HepG2 (cell line): ENCODE results near the gene ABCC3. TPM values are rescaled to one million over a fixed set of nuclear protein-coding genes. Genes with fewer than 3 reads are reported as not detected.

Source experiments
- AGO2 ChIP-seq: fragments of 200-400 bp; formaldehyde crosslinking; optimal IDR thresholded peaks from 2 replicates; pipeline ENCODE3; 2017; ENCODE audit warnings: mild to moderate bottlenecking, low read depth, low read length, moderate library complexity
- BRD4 ChIP-seq: sonication (generic); formaldehyde crosslinking; IDR thresholded peaks from 2 replicates; pipeline ENCODE4 v1.4.0; 2020; ENCODE audit warnings: missing genetic modification reagents
- ETV5 ChIP-seq: IDR thresholded peaks from 2 replicates; pipeline ENCODE4 v1.6.1; 2018; ENCODE audit warnings: missing biosample characterization, missing genetic modification reagents, inconsistent platforms, borderline replicate concordance
- FOXJ3 ChIP-seq: sonication (generic); formaldehyde crosslinking; IDR thresholded peaks from 2 replicates; pipeline ENCODE4 v1.4.0; 2020; ENCODE audit warnings: missing genetic modification reagents, mild to moderate bottlenecking, borderline replicate concordance
- KAT2B ChIP-seq: fragments of 150-350 bp; IDR thresholded peaks from 2 replicates; pipeline ENCODE4 v1.6.1; 2014; ENCODE audit warnings: low read depth, low read length, borderline replicate concordance
- MED13 ChIP-seq: sonication (generic); formaldehyde crosslinking; IDR thresholded peaks from 2 replicates; pipeline ENCODE4 v1.5.0; 2020; ENCODE audit warnings: missing genetic modification reagents
- NFIB ChIP-seq: sonication (generic); formaldehyde crosslinking; IDR thresholded peaks from 2 replicates; pipeline ENCODE4 v1.9.0; 2021; ENCODE audit warnings: missing genetic modification reagents, mild to moderate bottlenecking, borderline replicate concordance
- RFXAP ChIP-seq: sonication (generic); formaldehyde crosslinking; IDR thresholded peaks from 2 replicates; pipeline ENCODE4 v1.4.0; 2020; ENCODE audit warnings: missing genetic modification reagents, borderline replicate concordance
- SOX5 ChIP-seq: IDR thresholded peaks from 2 replicates; pipeline ENCODE4 v1.6.1; 2016; ENCODE audit warnings: borderline replicate concordance
- STAT5B ChIP-seq: sonication (generic); formaldehyde crosslinking; IDR thresholded peaks from 2 replicates; pipeline ENCODE4 v1.4.0; 2020; ENCODE audit warnings: missing genetic modification reagents
- SYNCRIP ChIP-seq: fragments of 200-400 bp; formaldehyde crosslinking; IDR thresholded peaks from 2 replicates; pipeline ENCODE4 v1.6.1; 2018; ENCODE audit warnings: mild to moderate bottlenecking, low read depth, low read length; ENCODE audit not compliant: insufficient read depth
- TARDBP ChIP-seq: sonication (generic); formaldehyde crosslinking; IDR thresholded peaks from 2 replicates; pipeline ENCODE4 v1.8.0; 2022; ENCODE audit warnings: mild to moderate bottlenecking, missing genetic modification reagents
- ZMYM2 ChIP-seq: sonication (generic); formaldehyde crosslinking; IDR thresholded peaks from 2 replicates; pipeline ENCODE4 v1.8.0; 2022; ENCODE audit warnings: mild to moderate bottlenecking, missing genetic modification reagents
- ZNF253 ChIP-seq: sonication (generic); formaldehyde crosslinking; IDR thresholded peaks from 2 replicates; pipeline ENCODE4 v1.8.0; 2022; ENCODE audit warnings: mild to moderate bottlenecking, missing genetic modification reagents, borderline replicate concordance
- ZNF431 ChIP-seq: sonication (generic); formaldehyde crosslinking; IDR thresholded peaks from 2 replicates; pipeline ENCODE4 v1.9.0; 2022; ENCODE audit warnings: missing genetic modification reagents, low read depth, mild to moderate bottlenecking, borderline replicate concordance
- ZNF562 ChIP-seq: sonication (generic); formaldehyde crosslinking; IDR thresholded peaks from 2 replicates; pipeline ENCODE4 v1.8.0; 2022; ENCODE audit warnings: missing genetic modification reagents, borderline replicate concordance
- ZNF678 ChIP-seq: sonication (generic); formaldehyde crosslinking; IDR thresholded peaks from 2 replicates; pipeline ENCODE4 v1.4.0; 2020; ENCODE audit warnings: mild to moderate bottlenecking, missing genetic modification reagents
- ZNF878 ChIP-seq: sonication (generic); formaldehyde crosslinking; IDR thresholded peaks from 2 replicates; pipeline ENCODE4 v1.8.1; 2023; ENCODE audit warnings: mild to moderate bottlenecking, missing genetic modification reagents, moderate library complexity
- polyA plus RNA-seq, 8 experiments: library from polyadenylated mRNA; depleted of rRNA in 3 of 8; stranded (reverse) in 7 of 8; unstranded in 1 of 8; fragments of >200 nt; fragmentation: Illumina TruSeq in 4 of 8; extraction: Trizol in 4 of 8; gene quantifications; 2 replicates each; pipeline versions ENCODE4 v1.2.1 to v1.2.3, GENCODE V29; 2011 to 2016; ENCODE audit warnings: low read depth in 4 of 8, missing spikeins in 1 of 8, mixed read lengths in 1 of 8; ENCODE audit not compliant: insufficient read depth in 1 of 8
- total RNA-seq, 5 experiments: library from RNA; depleted of rRNA; stranded (reverse); fragments of >200 nt; fragmentation: Illumina TruSeq; extraction: Trizol; gene quantifications; 2 replicates each; pipeline ENCODE4 v1.2.3, GENCODE V29; 2016; ENCODE audit warnings: low read depth in 1 of 5
- TF ChIP-seq, protein P1 (sequence below): sonication (generic); formaldehyde crosslinking; IDR thresholded peaks from 2 replicates; pipeline ENCODE4 v1.9.0; 2022; ENCODE audit warnings: missing genetic modification reagents, mild to moderate bottlenecking, borderline replicate concordance
- TF ChIP-seq, protein P2 (sequence below): sonication (generic); formaldehyde crosslinking; IDR thresholded peaks from 2 replicates; pipeline ENCODE4 v1.4.0; 2020; ENCODE audit warnings: missing genetic modification reagents
- TF ChIP-seq, protein P3 (sequence below): sonication (generic); formaldehyde crosslinking; IDR thresholded peaks from 2 replicates; pipeline ENCODE4 v1.5.1; 2020; ENCODE audit warnings: mild to moderate bottlenecking, missing genetic modification reagents, borderline replicate concordance

The ABCC3 gene
- total and polyA plus RNA-seq, 2 of the 13 experiments (the other 11 are each of a cell fraction or from before 2014, with no cell fraction given) = 25.2 to 50.7 TPM

DNA sequence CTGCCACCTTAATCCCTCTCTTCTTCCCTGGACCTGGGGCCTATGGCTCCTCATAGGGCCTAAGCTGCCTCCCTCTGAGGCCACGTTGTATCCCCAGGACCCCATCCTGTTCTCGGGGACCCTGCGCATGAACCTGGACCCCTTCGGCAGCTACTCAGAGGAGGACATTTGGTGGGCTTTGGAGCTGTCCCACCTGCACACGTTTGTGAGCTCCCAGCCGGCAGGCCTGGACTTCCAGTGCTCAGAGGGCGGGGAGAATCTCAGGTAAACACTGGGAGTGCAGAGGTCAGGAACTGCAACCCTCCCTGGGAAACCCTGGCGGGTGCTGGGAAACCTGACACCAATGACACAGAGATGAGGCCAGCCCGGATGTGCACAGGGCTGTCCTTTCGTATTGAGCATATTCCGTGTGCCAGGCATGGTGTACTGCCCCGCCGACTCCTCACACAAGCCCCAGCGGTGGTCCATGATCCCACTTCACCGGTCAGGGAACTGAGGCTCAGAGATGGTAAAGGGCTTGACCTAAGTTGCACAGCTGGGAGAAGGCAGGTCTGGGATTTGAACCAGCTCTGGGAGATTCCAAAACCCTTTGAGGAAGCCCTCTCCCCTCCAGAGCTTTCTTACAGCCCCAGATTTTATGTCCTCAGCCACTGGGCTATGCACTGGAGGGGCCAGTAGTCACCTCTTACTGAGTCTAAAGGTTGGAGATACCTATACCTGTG is 50.1 kb downstream of the ABCC3 start (continued):
- no peak for TF ChIP-seq ZNF253 (CRISPR knock-in tag)
- TF ChIP-seq NFIB (CRISPR knock-in tag) = no peak
- no peak for TF ChIP-seq KAT2B
- peak; percentile 54 for TF ChIP-seq AGO2
- TF ChIP-seq, protein P1, sequence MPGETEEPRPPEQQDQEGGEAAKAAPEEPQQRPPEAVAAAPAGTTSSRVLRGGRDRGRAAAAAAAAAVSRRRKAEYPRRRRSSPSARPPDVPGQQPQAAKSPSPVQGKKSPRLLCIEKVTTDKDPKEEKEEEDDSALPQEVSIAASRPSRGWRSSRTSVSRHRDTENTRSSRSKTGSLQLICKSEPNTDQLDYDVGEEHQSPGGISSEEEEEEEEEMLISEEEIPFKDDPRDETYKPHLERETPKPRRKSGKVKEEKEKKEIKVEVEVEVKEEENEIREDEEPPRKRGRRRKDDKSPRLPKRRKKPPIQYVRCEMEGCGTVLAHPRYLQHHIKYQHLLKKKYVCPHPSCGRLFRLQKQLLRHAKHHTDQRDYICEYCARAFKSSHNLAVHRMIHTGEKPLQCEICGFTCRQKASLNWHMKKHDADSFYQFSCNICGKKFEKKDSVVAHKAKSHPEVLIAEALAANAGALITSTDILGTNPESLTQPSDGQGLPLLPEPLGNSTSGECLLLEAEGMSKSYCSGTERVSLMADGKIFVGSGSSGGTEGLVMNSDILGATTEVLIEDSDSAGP = peak; percentile 96
- peak; percentile 96 for TF ChIP-seq ZMYM2
- peak; percentile 86 for TF ChIP-seq RFXAP (CRISPR knock-in tag)
- no peak for TF ChIP-seq STAT5B (CRISPR knock-in tag)
- peak; percentile 91 for TF ChIP-seq SOX5 (CRISPR knock-in tag)
- TF ChIP-seq, protein P2, sequence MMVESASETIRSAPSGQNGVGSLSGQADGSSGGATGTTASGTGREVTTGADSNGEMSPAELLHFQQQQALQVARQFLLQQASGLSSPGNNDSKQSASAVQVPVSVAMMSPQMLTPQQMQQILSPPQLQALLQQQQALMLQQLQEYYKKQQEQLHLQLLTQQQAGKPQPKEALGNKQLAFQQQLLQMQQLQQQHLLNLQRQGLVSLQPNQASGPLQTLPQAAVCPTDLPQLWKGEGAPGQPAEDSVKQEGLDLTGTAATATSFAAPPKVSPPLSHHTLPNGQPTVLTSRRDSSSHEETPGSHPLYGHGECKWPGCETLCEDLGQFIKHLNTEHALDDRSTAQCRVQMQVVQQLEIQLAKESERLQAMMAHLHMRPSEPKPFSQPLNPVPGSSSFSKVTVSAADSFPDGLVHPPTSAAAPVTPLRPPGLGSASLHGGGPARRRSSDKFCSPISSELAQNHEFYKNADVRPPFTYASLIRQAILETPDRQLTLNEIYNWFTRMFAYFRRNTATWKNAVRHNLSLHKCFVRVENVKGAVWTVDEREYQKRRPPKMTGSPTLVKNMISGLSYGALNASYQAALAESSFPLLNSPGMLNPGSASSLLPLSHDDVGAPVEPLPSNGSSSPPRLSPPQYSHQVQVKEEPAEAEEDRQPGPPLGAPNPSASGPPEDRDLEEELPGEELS = peak; percentile 95
- peak; percentile 97 for TF ChIP-seq ZNF678 (CRISPR knock-in tag)
- no peak for TF ChIP-seq SYNCRIP
- peak; percentile 80; the same call in 1 of the 2 replicates for TF ChIP-seq BRD4
- TF ChIP-seq, protein P3, sequence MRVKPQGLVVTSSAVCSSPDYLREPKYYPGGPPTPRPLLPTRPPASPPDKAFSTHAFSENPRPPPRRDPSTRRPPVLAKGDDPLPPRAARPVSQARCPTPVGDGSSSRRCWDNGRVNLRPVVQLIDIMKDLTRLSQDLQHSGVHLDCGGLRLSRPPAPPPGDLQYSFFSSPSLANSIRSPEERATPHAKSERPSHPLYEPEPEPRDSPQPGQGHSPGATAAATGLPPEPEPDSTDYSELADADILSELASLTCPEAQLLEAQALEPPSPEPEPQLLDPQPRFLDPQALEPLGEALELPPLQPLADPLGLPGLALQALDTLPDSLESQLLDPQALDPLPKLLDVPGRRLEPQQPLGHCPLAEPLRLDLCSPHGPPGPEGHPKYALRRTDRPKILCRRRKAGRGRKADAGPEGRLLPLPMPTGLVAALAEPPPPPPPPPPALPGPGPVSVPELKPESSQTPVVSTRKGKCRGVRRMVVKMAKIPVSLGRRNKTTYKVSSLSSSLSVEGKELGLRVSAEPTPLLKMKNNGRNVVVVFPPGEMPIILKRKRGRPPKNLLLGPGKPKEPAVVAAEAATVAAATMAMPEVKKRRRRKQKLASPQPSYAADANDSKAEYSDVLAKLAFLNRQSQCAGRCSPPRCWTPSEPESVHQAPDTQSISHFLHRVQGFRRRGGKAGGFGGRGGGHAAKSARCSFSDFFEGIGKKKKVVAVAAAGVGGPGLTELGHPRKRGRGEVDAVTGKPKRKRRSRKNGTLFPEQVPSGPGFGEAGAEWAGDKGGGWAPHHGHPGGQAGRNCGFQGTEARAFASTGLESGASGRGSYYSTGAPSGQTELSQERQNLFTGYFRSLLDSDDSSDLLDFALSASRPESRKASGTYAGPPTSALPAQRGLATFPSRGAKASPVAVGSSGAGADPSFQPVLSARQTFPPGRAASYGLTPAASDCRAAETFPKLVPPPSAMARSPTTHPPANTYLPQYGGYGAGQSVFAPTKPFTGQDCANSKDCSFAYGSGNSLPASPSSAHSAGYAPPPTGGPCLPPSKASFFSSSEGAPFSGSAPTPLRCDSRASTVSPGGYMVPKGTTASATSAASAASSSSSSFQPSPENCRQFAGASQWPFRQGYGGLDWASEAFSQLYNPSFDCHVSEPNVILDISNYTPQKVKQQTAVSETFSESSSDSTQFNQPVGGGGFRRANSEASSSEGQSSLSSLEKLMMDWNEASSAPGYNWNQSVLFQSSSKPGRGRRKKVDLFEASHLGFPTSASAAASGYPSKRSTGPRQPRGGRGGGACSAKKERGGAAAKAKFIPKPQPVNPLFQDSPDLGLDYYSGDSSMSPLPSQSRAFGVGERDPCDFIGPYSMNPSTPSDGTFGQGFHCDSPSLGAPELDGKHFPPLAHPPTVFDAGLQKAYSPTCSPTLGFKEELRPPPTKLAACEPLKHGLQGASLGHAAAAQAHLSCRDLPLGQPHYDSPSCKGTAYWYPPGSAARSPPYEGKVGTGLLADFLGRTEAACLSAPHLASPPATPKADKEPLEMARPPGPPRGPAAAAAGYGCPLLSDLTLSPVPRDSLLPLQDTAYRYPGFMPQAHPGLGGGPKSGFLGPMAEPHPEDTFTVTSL (CRISPR knock-in tag) = peak; percentile 97
- TF ChIP-seq ZNF562 = no peak
- peak; percentile 96 for TF ChIP-seq ZNF431 (CRISPR knock-in tag)
- peak; percentile 96 for TF ChIP-seq MED13 (CRISPR knock-in tag)
- peak; percentile 98 for TF ChIP-seq ETV5
- TF ChIP-seq ZNF878 (CRISPR knock-in tag) = peak; percentile 95
- TF ChIP-seq FOXJ3 (CRISPR knock-in tag) = peak; percentile 98
- peak; percentile 99 for TF ChIP-seq TARDBP (CRISPR knock-in tag)
